Metanephros (tissue), 2 donors: Measurements from ENCODE around the gene RALY. TPM values are rescaled to one million over a fixed set of nuclear protein-coding genes. Genes with fewer than 3 reads are reported as not detected.

ENCODE experiments used
- small RNA-seq: library from RNA; depleted of rRNA; stranded (forward); fragments of <200 nt; gene quantifications from one replicate; pipeline ENCODE3, GENCODE V24; 2014; ENCODE audit warnings: low replicate concordance
- total RNA-seq: library from RNA; depleted of rRNA; stranded (reverse); fragments of >200 nt; gene quantifications from one replicate; pipeline ENCODE4 v1.2.3, GENCODE V29; 2014

RALY gene
- total RNA-seq = 114 TPM

DNA sequence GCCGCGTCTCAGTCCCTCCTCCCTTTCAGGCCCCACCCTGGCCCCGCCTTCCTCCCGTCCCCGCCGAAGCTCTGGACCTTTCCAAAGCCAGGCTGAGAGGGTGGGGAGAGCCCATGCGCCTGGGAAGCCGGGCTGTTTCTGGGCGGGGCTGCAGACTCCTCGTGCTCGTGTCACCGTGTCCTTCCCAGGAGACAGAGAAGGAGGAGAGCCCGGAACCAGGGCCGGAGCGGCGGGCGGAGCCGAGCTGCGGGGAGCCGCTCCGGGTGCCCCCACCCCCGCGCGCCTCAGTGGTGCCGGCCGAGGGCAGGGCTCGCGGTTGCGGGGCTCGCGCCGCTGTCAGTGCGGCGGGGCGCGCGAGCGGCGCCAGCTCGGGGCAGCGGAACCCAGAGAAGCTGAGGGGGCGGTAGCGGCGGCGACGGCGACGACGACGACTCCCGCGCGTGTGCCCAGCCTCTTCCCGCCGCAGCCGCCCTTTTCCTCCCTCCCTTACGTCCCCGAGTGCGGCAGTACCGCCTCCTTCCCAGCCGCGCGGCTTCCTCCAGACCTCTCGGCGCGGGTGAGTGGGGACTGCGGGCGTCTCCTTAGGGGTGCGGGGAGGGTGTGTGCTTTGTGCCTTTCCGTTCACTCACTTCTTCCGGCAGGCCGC lies at the start of gene RALY:
Gene RALY, plus strand, starts transcription at position 336 of the 646 bp plus-strand sequence. CDS start 78,164 bp downstream, outside the sequence.

DNA sequence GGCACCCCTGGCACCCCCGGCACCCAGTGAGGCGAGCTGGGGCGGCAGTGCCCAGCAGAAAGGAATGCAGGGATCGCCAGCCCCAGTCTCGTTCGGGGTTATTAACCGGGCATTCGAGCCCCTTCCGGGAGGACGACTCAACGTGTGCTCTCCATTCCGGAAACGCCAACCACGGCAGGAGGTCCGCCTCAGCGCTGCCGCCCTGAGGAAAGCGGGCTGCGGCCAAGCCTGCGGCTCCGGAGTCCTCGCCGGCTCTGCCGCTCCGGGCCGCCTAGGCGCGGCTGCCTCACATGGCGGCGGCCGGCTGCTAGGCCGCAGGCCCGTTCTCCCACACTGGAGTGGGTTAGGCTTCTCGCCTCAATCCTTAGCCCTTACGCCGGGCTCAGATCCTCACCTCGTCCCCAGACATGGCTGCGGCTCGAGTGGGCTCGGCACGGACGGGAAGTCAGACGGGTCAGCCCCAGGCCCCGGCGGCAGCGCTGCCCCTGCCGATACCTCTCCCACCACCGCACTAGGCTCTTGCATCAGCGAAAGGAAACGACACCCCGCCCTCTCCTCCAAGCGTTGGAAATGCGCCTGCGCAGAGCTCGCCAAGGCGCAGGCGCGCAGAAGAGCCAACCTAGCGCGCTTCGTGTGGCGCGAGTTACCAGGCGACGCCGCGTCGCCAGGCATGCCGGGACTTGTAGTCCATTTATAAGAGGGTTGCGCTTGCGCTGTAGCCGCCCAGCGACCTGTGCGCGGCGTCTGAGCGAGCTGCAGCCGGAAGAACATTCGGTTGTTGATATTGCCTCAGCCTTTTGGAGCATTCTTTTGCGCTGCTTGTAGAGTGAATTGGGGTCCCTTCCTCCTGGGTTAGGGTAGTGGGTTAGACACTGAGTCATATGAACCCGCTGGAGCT lies 118.2 kb downstream of the RALY start, which contains the start of gene EIF2S2:
Gene EIF2S2, minus strand, starts transcription at position 542 of the 898 bp plus-strand sequence. Its CDS starts 133 bp downstream, at position 409.

Small RNAs within 50 kb of the gene (small RNA-seq; reads per million reads assigned to genes)
- gene MIR4755 = not detected

Other genes with a start within 250 kb of the RALY start
- gene CHMP4B, start 182.6 kb upstream of the RALY start, total RNA-seq = 41.3 TPM
- gene EIF2S2, start 118.3 kb downstream of the RALY start, total RNA-seq = 28.8 TPM
- not detected for gene ASIP, start 247.5 kb downstream of the RALY start, total RNA-seq